Ovary (tissue), 3 donors: Measurements from ENCODE around the gene PNPO.

Experiments used
- CTCF ChIP-seq, 3 donors: fragments of 450-650 bp in 2 of 3; fragments of 200-600 bp in 1 of 3; IDR thresholded peaks; one replicate each; pipeline versions ENCODE4 v1.5.1 to v1.8.0; 2016 to 2022; ENCODE audit warnings: antibody characterized with exemption in 3 of 3, mild to moderate bottlenecking in 1 of 3
- EP300 ChIP-seq: sonication (generic); formaldehyde crosslinking; IDR thresholded peaks from one replicate; pipeline ENCODE4 v1.6.1; 2017; ENCODE audit warnings: antibody characterized with exemption
- POLR2A ChIP-seq: fragments of 450-650 bp; IDR thresholded peaks from one replicate; pipeline ENCODE4 v1.6.1; 2017; ENCODE audit warnings: antibody characterized with exemption, mild to moderate bottlenecking, moderate library complexity
- donor health status: DM: no; HTN: no; CAD: no.

- TF ChIP-seq CTCF (IDR thresholded peaks at IDR 0.05) (no peak), POLR2A (no peak), EP300 (no peak)
Observed at GRCh38 chr17:47998044-47998443, 56.7 kb downstream of the PNPO start.
